HL-60 (cell line): ENCODE measurements around the gene METTL15.

Experiments
- DNase-seq, 2 experiments: peaks; one replicate each; pipeline ENCODE4 v3.0.0-alpha.2; 2010 to 2020; ENCODE audit warnings: low read depth in 1 of 2, low spot score in 1 of 2
- H3K27ac ChIP-seq: fragments of 250-450 bp; sonication (Bioruptor Pico); replicated peaks from 2 replicates; pipeline ENCODE4 v1.5.1; 2020; ENCODE audit warnings: mild to moderate bottlenecking, moderate library complexity
- H3K27me3 ChIP-seq: fragments of 250-450 bp; sonication (Bioruptor Pico); 2 replicates; pipeline ENCODE4 v1.5.1; 2021; ENCODE audit warnings: mild to moderate bottlenecking, moderate library complexity; ENCODE audit not compliant: insufficient read depth, poor library complexity, severe bottlenecking
- H3K4me3 ChIP-seq: replicated peaks from 2 replicates; pipeline ENCODE4 v1.5.1; 2011; ENCODE audit warnings: mild to moderate bottlenecking, control low read depth, low read length; ENCODE audit not compliant: insufficient read depth
- CTCF ChIP-seq: IDR thresholded peaks from one replicate; pipeline ENCODE4 v1.5.1; 2011; ENCODE audit warnings: low read length, control low read depth, inconsistent platforms; ENCODE audit not compliant: insufficient read depth
- GABPA ChIP-seq: IDR thresholded peaks from 2 replicates; pipeline ENCODE4 v1.6.1; 2012; ENCODE audit warnings: low read depth
- POLR2AphosphoS5 ChIP-seq: IDR thresholded peaks from 2 replicates; pipeline ENCODE4 v1.6.1; 2012; ENCODE audit warnings: low read depth
- REST ChIP-seq: IDR thresholded peaks from 2 replicates; pipeline ENCODE4 v1.6.1; 2012; ENCODE audit warnings: low read depth; ENCODE audit not compliant: insufficient replicate concordance
- SPI1 ChIP-seq: IDR thresholded peaks from 2 replicates; pipeline ENCODE4 v1.6.1; 2012; ENCODE audit warnings: low read depth, mild to moderate bottlenecking, borderline replicate concordance

The METTL15 gene

GRCh38 chr11:28137366-28137765 is 29.2 kb downstream of the METTL15 start:
- Histone ChIP-seq H3K27ac (no peak overlapping the region), H3K4me3 (no peak overlapping the region), H3K27me3 (no peaks in the 10 kb centered on the region)
- TF ChIP-seq POLR2AphosphoS5 (no peak), CTCF (no peak), GABPA (no peak), SPI1 (no peak), REST (no peak)
- DNase-seq: no peak

GRCh38 chr11:28137832-28138231 is 29.6 kb downstream of the METTL15 start:
- TF ChIP-seq POLR2AphosphoS5: no peak
- no peak for TF ChIP-seq REST
- no peak for TF ChIP-seq CTCF
- TF ChIP-seq GABPA: no peak
- TF ChIP-seq SPI1: no peak

GRCh38 chr11:28139841-28140415 is 31.7 kb downstream of the METTL15 start:
- no peak overlapping the region for H3K4me3 ChIP-seq
- no peak overlapping the region for H3K27ac ChIP-seq
- TF ChIP-seq SPI1: no peak
- TF ChIP-seq GABPA: no peak
- TF ChIP-seq POLR2AphosphoS5: no peak
- TF ChIP-seq CTCF: no peak
- TF ChIP-seq REST: no peak

More at GRCh38 chr11:28137832-28138231, 29.6 kb downstream of the METTL15 start:
- no peak for DNase-seq
- Histone ChIP-seq H3K27me3 (no peaks in the 10 kb centered on the region), H3K27ac (no peak overlapping the region), H3K4me3 (no peak overlapping the region)

More at GRCh38 chr11:28139841-28140415, 31.7 kb downstream of the METTL15 start:
- no peak for DNase-seq
- no peaks in the 10 kb centered on the region for H3K27me3 ChIP-seq
